PFSK-1 (cell line): ENCODE data around the gene PADI1.

Experiments
- FOXP2 ChIP-seq: optimal IDR thresholded peaks from 2 replicates; pipeline ENCODE3; 2011; ENCODE audit warnings: borderline replicate concordance, control low read depth, inconsistent platforms; ENCODE audit not compliant: insufficient read depth; ENCODE audit errors: extremely low read length, extremely low read depth
- POLR2AphosphoS5 ChIP-seq: IDR thresholded peaks from 2 replicates; pipeline ENCODE4 v1.6.1; 2012; ENCODE audit warnings: low read depth, mild to moderate bottlenecking, control low read depth, low read length, moderate library complexity
- REST ChIP-seq, 2 experiments: IDR thresholded peaks; 2 replicates each; pipeline versions ENCODE4 v1.6.1 to v1.8.0; 2011 to 2012; ENCODE audit warnings: low read depth in 2 of 2, low read length in 2 of 2, control low read depth in 1 of 2, inconsistent platforms in 1 of 2, mild to moderate bottlenecking in 1 of 2, moderate library complexity in 1 of 2; ENCODE audit not compliant: insufficient read depth in 1 of 2
- SIN3A ChIP-seq: IDR thresholded peaks from 2 replicates; pipeline ENCODE4 v1.6.1; 2012; ENCODE audit warnings: mild to moderate bottlenecking, low read length, moderate library complexity, borderline replicate concordance; ENCODE audit not compliant: insufficient read depth
- TAF1 ChIP-seq: IDR thresholded peaks from 2 replicates; pipeline ENCODE4 v1.6.1; 2012; ENCODE audit warnings: low read length, control low read depth, borderline replicate concordance; ENCODE audit not compliant: insufficient read depth

PADI1 gene

DNA sequence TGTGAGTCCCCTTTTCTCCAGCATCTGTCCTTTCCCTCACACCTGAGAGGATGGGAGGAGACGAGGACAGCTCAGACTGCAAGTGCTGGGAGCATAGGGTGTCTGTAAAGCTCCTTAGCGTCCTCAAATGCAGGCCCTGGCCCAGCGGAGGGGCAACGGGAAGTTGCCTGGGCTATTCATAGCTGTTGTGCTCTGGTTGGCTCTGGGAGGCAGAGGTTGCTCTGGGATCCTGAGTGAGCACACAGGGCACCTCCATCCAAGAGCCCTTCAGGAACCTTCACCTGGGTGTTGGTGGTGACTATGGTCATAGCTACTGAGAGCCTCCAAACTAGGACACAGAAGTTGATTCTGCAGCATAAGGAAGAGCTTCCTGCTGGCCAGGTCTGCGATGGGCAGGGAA, 2.6 kb downstream of the PADI1 start:
- TF ChIP-seq TAF1 (no peak), REST (IDR thresholded peaks at IDR 0.05; ENCODE audit: insufficient read depth in 1 of 2, low read depth in 2 of 2, low read length in 2 of 2) (no peak), FOXP2 (no peak), SIN3A (no peak), POLR2AphosphoS5 (no peak)

GRCh38 chr1:17207966-17208418, 3.1 kb downstream of the PADI1 start:
- TF ChIP-seq POLR2AphosphoS5 (no peak), SIN3A (no peak), FOXP2 (no peak), TAF1 (no peak), REST (IDR thresholded peaks at IDR 0.05; ENCODE audit: insufficient read depth in 1 of 2, low read depth in 2 of 2, low read length in 2 of 2) (no peak)

DNA sequence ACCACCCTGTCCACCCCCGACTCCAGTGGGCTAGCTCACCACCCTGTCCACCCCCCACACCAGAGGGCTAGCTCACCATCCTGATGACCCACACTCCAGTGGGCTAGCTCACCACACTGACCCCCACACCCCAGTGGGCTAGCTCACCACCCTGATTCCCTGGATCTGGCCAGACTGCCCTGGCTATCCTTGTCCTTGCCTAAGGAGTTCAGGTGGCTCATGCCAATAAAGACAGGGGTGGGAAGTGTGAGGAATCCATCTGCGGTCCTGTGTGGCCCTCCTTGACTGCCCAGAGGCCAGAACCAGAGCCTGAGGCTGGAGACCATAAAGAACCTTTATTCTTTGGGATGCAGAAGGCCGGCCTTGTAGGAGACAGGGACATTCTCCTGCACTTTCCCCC, 3.6 kb downstream of the PADI1 start:
- TF ChIP-seq POLR2AphosphoS5 (no peak), TAF1 (no peak), REST (IDR thresholded peaks at IDR 0.05; ENCODE audit: insufficient read depth in 1 of 2, low read depth in 2 of 2, low read length in 2 of 2) (no peak), SIN3A (no peak), FOXP2 (no peak)

DNA sequence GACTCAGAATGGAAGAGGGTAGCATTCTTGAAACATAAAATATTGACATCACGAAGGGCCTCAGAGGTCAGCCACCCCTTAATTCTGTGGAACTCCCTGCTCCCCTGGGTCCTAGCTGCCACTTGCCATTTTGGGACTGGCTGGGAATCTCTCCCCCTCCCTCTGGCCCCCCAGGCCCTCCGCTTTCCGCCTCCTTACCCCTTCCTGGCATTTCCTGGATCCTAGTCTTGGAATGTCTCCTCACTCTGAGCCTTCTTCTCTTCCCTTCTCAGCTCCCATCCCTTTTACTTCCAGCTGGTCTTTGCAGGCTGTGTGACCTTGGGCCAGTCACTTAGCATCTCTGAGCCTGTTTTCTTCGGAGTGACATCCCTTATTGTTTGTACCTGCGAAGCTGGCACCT, 4.5 kb downstream of the PADI1 start:
- TF ChIP-seq POLR2AphosphoS5 = no peak
- TF ChIP-seq TAF1 = no peak
- no peak for TF ChIP-seq FOXP2
- no peak for TF ChIP-seq REST (IDR thresholded peaks at IDR 0.05; ENCODE audit: insufficient read depth in 1 of 2, low read depth in 2 of 2, low read length in 2 of 2)
- no peak for TF ChIP-seq SIN3A

DNA sequence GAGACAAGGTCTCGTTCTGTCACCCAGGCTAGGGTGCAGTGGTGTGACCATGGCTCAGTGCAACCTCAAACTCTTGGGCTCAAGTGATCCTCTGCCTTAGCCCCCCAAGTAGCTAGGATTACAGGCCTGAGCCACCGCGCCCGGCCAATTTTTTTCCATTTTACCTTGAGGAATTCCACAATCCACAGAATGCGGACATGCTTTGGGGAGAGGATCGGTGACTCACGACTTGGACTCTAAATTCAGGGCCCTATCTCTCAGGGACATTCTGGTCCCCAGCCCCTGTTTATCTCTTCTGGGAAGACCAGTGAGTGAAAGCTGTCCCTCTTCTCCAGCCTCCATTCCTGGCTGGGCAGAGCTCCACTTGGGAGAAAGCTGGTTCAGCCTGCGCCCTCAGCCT, 5.2 kb downstream of the PADI1 start:
- TF ChIP-seq FOXP2 (no peak), SIN3A (no peak), TAF1 (no peak)
